Measurements from ENCODE around the gene IKZF3.
"Not testable (repeated sequence)": the region's sequence is repeated elsewhere in the genome, so short reads cannot be mapped to it uniquely, and the experiment has no call there.

IKZF3 gene

DNA sequence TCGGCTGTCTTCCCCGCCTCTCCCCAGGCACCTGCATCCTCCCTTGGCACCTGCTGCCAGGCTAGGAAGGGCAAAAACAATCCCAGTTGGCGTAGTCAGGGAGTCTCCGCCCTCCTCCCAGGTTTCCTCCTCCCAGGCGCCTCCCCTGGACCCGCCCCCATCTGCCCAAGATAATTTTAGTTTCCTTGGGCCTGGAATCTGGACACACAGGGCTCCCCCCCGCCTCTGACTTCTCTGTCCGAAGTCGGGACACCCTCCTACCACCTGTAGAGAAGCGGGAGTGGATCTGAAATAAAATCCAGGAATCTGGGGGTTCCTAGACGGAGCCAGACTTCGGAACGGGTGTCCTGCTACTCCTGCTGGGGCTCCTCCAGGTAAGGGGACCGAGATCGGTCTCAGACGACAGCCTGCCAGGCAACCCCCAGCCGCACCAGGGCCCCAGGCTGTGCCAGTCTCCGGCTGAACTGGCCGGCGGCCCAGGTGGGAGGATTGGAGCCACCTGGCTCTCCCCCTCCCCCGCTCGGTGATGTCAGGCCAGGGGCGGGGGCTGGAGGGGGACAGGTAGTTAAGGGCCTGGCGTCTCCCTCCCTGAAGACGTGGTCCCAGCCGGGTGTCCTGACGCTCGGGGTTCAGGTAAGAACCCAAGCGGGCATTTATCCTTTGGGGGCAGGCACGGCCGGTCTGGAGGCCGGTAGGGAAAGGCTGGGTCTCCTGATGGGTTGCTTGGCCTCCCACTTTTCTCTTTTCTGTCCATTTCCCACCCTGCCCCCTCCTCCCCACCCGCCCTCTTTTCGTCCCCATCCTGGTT lies 126.1 kb downstream of the IKZF3 start, which contains the start of gene GRB7:
Gene GRB7, plus strand, starts transcription at position 179 of the 808 bp plus-strand sequence. CDS start 4,364 bp downstream, outside the sequence.
- DNase-seq, result no peak

DNA sequence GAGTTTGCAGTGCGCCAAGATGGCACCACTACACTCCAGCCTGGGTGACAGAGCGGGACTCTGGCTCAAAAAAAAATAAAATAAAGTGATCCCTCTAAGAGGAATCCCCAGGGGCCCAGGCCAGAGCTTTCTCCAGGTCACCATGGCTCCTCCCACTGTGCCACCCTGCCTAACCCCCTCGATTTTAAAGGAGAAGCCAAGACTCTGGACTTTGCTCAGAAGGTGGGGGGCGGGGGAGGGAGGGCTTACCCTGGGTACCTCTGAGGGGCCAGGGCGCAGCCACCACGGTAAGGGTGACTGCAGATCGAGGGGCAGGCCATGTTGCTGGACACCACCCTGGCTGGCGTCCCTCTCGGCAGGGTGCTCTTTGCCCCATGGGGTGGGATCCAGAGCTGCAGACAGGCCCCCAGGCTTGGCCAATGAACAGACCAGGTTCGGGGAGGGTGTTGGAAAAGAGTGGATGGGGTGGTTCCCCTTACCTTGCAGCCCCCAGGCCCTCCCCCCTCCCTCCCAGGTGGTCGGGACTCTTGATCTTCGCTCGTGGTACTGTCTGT lies 126.8 kb downstream of the IKZF3 start:
- DNase-seq, result no peak

DNA sequence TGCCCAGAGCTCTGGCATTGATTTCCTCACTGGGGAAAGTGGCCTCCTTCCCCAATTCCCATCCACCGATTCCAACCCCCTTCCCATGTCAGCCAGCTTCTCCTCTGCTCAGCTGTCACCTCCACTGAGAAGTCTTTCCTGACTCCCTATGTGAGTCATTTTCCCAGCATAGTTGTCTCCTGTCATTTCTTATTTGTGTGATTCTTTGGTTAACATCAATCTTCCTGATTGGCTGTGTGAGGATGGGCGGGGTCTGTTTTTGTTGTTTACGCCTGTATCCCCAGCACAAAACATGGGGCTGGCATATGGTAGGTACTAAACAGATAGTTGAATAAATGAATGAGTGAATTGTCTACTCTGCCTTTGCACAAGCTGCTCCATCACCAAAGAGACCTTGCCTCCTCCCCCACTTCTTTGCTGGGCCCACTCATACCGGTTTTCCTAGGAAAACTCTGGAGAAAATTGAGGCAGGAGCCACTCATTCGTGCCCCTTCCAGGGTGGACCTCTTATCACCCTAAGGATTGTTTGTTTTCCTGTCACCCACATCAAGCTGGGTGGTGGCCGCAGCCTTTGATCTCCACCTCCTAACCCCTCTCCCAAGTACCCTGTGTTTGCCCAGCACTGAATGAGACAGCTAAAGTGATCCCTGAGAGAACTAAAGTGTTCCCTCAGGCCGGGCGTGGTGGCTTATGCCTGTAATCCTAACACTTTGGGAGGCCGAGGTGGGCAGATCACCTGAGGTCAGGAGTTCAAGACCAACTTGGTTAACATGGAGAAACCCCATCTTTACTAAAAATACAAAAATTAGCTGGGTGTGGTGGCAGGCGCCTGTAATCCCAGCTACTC lies 127.6 kb downstream of the IKZF3 start:
- no peak for DNase-seq

DNA sequence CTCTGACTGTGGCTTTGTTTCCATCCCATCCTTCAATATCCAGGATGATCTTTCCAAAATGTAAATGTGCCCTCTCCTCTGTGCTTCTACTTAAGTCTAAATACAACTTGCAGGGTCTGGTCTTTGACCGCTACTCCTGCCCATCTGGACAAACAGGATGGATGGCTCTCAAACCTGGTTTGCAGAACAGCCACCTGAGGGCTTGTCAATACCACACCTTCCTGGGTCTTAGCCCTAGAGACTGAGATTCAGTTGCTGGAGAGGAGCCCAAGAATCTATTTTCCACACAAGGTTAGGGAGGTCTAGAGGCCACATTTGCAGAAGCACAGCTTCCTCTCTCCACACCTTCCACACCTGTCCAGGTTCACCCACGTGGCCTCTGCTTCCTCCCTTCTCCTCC lies 128.2 kb downstream of the IKZF3 start:
- no peak for DNase-seq

DNA sequence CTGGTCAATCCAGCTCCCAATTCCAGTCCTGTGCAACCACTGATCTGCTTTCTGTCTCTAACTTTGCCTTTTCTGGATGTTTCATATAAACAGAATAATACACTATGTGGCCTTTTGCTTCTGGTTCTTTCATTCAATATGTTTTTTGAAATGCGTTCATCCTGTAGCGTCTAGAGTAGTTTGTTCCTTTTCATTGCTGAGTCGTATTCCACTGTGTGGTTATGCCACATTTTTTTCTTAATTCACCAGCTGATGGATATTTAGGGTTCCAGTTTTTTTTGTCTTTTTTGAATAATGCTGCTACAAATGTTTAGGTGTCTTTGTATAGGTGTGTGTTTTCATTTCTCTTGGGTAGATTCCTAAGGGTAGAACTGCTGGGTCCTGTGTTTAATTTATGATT lies 131.5 kb downstream of the IKZF3 start:
- no peak for DNase-seq

DNA sequence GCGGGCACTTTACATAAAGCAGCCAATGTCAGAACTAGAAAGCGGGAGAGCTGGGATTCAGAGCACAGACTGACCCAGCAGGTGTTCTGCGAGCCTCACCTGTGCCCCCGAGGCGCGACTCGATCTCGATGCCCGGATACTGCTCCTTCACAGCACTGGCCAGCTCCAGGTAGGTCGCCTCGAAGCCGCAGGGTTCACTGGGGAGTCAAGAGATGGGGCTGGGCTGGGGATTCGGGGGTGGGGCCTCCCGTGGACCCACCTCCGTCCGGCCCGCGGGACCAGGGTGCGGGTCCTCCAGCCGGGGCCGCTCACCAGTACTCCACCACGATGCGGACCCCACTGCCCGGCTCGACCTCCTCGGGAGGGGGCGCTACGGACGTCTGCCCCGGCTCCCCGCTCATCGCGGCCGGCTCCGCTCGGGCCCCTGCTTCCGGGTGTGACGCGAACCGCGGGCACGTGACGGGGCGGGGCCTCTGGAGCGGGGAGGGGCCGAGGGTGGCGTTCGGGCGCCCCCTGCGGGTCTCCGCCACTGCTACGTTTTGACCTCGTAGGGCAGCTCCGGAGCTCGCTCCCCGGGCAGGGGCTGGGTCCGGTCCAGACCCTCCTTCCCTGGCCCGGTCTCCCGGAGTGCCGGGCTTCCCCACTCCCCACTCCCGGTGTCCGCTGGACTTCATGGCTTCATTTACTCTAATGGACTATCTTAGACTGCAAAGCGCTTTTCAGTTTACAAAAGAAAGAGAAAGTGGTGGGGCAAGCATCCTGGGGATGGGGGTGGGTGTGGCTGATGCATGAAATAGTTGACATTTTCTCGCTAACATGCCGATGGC lies 133.8 kb downstream of the IKZF3 start, which contains the start of gene MIEN1:
Gene MIEN1, minus strand, starts transcription at position 438 of the 827 bp plus-strand sequence. Its CDS starts 37 bp downstream, at position 401.
- DNase-seq, result peak; percentile 94

DNA sequence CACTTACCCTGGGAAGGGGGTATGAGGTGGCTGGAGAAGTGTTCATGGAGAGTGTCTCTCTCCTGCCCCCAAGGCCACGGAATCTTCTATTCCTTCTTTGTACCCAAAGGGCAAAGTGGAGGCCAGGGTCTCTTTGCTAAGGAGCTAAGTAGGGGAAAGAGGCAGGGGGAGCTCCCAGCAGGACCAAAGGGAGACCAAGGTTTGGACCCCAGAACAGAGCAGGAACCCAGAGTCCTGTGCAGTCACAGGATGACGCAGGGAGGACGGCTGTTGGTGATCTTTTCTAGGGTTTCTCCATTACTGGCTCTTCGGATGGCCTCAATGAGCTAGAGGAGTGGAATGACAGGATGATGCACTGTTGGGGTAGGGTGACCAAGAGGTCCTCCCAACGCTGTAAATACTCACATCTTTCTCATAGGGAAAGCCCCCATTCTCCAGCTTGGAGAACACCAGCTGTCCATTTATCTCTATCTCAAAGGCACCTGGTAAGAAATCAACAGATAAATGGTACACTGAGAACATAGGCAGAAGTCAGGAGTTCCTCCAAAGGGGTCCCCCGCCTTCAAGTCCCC lies 134.7 kb downstream of the IKZF3 start:
- no peak for DNase-seq

DNA sequence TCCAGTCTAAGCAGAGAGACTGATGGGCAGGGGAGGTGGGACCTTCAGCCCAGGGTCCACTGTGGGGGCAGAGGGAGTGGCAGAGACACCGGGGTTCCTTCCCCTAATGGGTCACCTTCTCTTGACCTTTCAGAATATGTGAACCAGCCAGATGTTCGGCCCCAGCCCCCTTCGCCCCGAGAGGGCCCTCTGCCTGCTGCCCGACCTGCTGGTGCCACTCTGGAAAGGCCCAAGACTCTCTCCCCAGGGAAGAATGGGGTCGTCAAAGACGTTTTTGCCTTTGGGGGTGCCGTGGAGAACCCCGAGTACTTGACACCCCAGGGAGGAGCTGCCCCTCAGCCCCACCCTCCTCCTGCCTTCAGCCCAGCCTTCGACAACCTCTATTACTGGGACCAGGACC lies 136.6 kb downstream of the IKZF3 start:
- DNase-seq, result no peak

DNA sequence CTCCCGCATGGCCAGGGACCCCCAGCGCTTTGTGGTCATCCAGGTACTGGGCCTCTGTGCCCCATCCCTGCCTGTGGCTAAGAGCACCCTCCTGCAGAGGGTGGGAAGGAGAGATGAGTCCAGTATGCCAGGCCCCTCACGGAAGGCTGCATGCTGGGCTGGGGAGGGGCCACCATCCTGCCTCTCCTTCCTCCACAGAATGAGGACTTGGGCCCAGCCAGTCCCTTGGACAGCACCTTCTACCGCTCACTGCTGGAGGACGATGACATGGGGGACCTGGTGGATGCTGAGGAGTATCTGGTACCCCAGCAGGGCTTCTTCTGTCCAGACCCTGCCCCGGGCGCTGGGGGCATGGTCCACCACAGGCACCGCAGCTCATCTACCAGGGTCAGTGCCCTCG lies 137.5 kb downstream of the IKZF3 start:
- no peak for DNase-seq

DNA sequence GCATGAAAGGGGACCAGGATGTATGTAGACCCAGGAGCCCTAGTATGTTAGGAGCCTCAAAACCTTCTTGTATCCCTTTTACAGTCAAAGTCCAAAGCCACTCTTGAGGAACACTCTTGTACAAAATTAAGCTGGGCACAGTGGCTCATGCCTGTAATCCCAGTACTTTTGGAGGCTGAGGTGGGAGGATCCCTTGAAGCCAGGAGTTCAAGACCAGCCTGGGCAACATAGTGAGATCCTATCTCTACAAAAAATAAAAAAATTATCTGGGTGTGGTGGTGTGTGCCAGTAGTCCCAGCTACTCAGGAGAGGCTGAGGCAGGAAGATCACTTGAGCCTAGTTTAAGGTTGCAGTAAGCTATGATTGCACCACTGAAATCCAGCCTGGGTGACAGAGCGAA lies 138.2 kb downstream of the IKZF3 start:
- not testable (repeated sequence) for DNase-seq

DNA sequence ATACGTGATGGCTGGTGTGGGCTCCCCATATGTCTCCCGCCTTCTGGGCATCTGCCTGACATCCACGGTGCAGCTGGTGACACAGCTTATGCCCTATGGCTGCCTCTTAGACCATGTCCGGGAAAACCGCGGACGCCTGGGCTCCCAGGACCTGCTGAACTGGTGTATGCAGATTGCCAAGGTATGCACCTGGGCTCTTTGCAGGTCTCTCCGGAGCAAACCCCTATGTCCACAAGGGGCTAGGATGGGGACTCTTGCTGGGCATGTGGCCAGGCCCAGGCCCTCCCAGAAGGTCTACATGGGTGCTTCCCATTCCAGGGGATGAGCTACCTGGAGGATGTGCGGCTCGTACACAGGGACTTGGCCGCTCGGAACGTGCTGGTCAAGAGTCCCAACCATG lies 139.4 kb downstream of the IKZF3 start:
- DNase-seq, result no peak

DNA sequence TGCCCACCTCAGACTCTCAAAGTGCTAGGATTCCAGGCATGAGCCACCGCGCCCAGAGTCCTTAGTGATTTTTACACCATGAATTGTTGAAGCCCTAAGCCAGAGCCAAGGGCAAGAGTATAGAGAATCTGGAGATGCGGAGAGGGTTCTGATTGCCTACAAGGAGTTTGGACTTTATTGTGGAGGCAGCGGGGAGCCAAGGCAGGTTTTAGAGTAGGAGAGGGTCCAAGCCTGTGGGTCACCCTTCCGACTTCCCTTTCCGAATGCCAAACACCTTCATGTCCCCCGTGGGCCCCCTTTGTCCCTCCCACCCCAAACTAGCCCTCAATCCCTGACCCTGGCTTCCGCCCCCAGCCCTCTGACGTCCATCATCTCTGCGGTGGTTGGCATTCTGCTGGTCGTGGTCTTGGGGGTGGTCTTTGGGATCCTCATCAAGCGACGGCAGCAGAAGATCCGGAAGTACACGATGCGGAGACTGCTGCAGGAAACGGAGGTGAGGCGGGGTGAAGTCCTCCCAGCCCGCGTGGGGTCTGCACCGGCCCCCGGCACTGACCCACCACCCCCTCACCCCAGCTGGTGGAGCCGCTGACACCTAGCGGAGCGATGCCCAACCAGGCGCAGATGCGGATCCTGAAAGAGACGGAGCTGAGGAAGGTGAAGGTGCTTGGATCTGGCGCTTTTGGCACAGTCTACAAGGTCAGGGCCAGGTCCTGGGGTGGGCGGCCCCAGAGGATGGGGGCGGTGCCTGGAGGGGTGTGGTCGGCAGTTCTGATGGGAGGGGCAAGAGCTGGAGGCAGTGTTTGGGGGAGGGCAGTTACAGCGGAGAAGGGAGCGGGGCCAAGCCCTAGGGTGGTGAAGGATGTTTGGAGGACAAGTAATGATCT lies 140.9 kb downstream of the IKZF3 start:
- DNase-seq, result no peak

DNA sequence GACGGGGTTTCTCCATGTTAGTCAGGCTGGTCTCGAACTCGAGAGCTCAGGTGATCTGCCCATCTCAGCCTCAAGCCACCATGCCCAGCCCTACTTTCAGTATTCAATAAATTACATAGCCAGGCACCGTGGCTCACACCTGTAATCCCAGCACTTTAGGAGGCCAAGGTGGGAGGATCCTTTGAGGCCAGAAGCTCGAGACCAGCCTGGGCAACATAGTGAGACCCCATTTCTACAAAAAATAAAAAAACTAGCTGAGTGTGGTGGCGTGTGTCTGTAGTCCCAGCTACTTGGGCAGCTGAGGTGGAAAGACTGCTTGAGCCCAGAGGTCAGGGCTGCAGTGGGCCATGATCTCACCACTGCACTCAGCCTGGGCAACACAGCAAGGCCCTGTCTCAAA lies 142.0 kb downstream of the IKZF3 start:
- DNase-seq, result no peak

DNA sequence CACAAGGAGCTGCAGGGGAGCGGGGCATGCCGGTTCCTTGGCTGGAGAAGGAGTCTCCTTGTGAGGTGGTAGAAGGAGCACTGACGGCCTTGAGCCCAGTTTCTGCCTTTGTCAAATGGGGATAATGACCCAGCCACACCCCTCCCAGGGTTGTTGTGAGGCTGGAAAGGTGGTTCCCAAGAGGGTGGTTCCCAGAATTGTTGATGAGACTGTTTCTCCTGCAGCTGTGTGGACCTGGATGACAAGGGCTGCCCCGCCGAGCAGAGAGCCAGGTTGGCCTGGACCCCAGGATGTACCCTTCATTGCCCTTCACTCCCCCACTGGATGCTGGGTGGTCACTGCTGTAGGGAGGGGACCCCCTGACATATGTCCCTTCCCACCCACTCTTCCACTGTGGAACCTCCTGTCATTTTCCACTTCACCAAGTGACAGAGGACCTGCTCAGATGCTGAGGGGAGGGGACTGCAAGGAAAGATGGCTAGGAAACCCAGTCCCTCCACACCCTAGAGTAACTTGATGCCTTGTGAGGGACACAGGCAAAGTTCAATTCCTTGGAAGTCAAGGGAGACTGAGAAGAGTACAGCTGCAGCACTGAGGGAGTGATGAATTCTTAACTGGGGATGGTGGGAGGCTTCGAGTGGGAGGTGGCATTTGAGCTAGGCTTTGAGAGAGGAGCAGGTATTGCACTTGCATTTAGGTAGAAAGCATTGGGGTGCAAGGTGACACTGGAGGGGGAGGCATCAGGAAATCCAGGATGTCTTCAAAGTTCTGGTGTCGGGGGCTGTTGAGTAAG lies 144.4 kb downstream of the IKZF3 start:
- DNase-seq, result no peak

DNA sequence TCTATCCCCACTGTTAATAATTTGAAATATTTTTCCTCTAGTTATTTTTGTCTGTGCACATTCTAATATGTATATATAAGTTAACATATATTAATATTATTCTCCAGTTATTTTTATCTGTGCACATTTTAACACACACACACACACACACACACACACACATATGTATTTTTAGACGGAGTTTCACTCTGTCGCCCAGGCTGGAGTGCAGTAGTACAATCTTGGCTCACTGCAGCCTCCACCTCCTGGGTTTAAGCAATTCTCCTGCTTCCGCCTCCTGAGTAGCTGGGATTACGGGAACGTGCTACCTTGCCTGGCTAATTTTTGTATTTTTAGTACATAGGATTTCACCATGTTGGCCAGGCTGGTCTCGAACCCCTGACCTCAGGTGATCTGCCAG lies 146.5 kb downstream of the IKZF3 start:
- DNase-seq, result no peak

DNA sequence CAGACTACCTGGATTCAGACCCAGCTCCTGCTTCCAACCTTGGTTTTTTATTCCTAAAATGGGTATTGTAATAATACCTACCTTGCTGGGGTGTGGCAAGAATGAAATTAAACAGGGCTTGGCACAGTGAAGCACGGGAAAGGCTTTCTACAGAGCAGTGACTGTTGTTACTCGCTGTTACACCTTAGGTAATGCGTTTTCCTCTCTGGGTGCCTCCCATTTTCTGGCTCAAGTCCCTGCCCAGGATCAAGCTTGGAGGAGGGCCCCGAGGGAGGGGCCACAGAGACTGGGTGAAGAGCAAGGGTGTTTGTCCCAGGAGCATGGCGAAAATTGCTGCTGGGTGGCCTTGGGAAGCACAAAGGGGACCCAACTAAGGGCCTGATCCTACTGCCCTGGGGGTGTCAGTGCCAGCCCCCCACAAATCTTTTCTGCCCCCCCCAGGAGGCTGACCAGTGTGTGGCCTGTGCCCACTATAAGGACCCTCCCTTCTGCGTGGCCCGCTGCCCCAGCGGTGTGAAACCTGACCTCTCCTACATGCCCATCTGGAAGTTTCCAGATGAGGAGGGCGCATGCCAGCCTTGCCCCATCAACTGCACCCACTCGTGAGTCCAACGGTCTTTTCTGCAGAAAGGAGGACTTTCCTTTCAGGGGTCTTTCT lies 147.1 kb downstream of the IKZF3 start:
- DNase-seq, result no peak

DNA sequence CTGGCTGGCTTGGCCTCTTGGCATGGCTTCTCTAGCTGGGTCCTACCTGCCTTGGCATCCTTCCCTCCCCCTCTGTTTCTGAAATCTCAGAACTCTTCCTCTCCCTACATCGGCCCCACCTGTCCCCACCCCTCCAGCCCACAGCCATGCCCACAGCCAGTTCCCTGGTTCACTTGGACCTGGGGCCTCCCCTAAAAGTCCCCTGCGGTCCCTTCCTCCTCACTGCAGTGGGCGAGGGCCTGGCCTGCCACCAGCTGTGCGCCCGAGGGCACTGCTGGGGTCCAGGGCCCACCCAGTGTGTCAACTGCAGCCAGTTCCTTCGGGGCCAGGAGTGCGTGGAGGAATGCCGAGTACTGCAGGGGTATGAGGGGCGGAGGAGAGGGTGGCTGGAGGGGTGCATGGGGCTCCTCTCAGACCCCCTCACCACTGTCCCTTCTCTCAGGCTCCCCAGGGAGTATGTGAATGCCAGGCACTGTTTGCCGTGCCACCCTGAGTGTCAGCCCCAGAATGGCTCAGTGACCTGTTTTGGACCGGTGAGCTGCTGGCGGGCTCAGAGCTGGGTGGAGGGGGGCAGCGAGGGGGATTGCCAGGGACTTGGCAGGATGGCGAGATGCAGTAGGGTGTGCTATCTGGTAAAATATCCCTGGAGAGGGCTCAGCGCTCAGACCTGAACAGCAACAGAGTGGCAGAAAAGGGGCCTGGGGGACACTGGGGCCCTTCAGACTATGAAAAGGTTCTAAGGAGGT lies 147.9 kb downstream of the IKZF3 start:
- no peak for DNase-seq

DNA sequence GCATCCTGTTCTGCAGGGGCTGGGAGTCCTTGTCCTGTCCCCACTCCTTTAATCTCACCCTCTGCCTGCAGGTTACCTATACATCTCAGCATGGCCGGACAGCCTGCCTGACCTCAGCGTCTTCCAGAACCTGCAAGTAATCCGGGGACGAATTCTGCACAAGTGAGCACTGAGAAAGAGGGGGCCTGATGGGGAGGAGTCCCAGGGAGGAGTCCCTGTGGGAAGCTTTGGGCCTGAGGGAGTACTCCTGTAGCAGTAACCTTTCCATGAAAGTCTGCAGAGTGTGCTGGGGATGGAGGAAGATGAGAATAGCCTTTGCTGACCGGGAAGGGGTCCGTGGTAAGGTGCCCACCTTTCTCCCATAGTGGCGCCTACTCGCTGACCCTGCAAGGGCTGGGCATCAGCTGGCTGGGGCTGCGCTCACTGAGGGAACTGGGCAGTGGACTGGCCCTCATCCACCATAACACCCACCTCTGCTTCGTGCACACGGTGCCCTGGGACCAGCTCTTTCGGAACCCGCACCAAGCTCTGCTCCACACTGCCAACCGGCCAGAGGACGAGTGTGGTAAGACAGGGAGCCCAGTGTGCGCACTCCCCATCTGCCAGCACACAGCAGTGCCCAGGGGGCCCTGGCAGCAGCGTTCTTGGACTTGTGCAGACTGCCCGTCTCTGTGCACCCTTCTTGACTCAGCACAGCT lies 148.6 kb downstream of the IKZF3 start:
- DNase-seq, result no peak
